Thyroid gland (tissue), 4 donors: ENCODE results near the gene SLC25A21.

Experiments used
- POLR2A ChIP-seq, 2 donors: fragments of 450-650 bp; IDR thresholded peaks; one replicate each; pipeline ENCODE4 v1.6.1; 2017; ENCODE audit warnings: antibody characterized with exemption in 2 of 2, mild to moderate bottlenecking in 2 of 2, moderate library complexity in 1 of 2
- TF ChIP-seq, protein P1 (sequence below), 6 experiments: fragments of 200-600 bp in 3 of 6; fragments of 450-650 bp in 3 of 6; sonication (generic) in 3 of 6; IDR thresholded peaks; one replicate each; pipeline ENCODE4 v1.5.1; 2016 to 2019; ENCODE audit warnings: antibody characterized with exemption in 6 of 6, mild to moderate bottlenecking in 2 of 6, inconsistent platforms in 1 of 6, moderate library complexity in 1 of 6

DNA sequence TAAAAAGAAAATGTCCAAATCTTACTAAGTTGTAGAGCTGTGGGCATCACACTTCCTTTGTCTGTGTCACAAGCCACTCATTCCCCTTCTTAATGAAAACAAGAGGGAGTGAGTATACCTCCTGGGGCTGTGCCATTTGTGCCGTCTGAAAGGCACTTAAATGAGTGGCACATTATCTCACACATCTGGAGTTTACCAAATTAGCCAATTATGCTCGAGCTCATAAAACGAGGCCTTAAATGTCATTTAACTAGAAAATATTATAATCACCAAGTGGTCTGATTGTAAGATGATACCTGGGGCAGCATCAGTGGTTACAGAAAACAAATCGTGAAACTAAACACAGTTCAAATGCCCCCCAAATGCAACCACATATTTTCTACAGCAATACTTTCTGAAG lies 364.7 kb downstream of the SLC25A21 start:
- TF ChIP-seq, protein P1, sequence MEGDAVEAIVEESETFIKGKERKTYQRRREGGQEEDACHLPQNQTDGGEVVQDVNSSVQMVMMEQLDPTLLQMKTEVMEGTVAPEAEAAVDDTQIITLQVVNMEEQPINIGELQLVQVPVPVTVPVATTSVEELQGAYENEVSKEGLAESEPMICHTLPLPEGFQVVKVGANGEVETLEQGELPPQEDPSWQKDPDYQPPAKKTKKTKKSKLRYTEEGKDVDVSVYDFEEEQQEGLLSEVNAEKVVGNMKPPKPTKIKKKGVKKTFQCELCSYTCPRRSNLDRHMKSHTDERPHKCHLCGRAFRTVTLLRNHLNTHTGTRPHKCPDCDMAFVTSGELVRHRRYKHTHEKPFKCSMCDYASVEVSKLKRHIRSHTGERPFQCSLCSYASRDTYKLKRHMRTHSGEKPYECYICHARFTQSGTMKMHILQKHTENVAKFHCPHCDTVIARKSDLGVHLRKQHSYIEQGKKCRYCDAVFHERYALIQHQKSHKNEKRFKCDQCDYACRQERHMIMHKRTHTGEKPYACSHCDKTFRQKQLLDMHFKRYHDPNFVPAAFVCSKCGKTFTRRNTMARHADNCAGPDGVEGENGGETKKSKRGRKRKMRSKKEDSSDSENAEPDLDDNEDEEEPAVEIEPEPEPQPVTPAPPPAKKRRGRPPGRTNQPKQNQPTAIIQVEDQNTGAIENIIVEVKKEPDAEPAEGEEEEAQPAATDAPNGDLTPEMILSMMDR (IDR thresholded peaks at IDR 0.05), result no peak
- TF ChIP-seq POLR2A (IDR thresholded peaks at IDR 0.05), result no peak
